GM12891 (cell line): Measurements from ENCODE around the gene PARVB.

Experiments
- POLR2A ChIP-seq: IDR thresholded peaks from 2 replicates; pipeline ENCODE4 v1.6.1; 2011; ENCODE audit warnings: low read depth, low read length, control low read depth
- POU2F2 ChIP-seq: IDR thresholded peaks from 2 replicates; pipeline ENCODE4 v1.6.1; 2011; ENCODE audit warnings: low read depth, mild to moderate bottlenecking, control low read depth, low read length, moderate library complexity
- SPI1 ChIP-seq: IDR thresholded peaks from 2 replicates; pipeline ENCODE4 v1.6.1; 2011; ENCODE audit warnings: low read depth, low read length, control low read depth

DNA sequence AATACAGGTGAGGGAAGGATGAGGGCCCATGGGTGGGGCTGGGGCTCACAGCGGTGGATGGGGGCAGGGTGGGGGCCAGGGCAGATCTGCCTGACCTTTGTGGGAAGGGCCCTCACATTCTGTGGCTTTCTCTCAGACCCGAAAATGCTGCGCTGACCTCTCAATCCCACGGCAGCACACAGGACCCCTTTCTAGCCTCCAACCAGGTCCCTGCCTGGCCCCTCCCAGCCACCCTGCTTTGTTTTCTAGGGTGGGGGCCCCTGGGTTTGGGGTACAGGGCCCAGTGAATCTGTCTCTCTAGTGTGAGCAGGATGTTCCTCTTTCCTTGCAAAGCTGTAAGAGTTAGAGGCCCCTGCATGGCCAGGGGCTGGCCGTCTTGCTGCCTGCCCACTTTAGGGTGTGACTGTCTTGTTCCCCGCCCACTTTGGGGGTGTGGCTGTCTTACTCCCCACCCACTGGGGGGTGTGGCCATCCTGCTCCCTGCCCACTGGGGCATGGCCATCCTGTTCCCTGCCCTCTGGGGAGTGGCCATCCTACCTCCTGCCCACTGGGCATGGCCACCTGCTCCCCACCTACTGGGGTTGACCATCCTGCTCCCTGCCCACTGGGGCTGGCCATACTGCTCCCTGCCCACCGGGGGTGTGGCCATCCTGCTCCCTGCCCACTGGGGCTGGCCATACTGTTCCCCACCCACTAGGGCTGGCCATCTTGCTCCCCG, 168.2 kb downstream of the PARVB start:
- TF ChIP-seq SPI1 (no peak), POLR2A (no peak), POU2F2 (no peak)
